GM12875 (cell line): ENCODE results near the gene LRRC8A.
"Not testable (repeated sequence)": the region's sequence is repeated elsewhere in the genome, so short reads cannot be mapped to it uniquely, and the experiment has no call there.

ENCODE experiments used
- H3K4me3 ChIP-seq: one replicate; pipeline ENCODE4 v1.5.1; 2011; ENCODE audit warnings: low read depth, low read length, control low read depth
- TF ChIP-seq, protein P1 (sequence below): IDR thresholded peaks from 2 replicates; pipeline ENCODE4 v1.5.1; 2011; ENCODE audit warnings: low read depth, mild to moderate bottlenecking, control low read depth, inconsistent platforms, low read length, moderate library complexity, borderline replicate concordance; ENCODE audit not compliant: insufficient read depth

The LRRC8A gene

DNA sequence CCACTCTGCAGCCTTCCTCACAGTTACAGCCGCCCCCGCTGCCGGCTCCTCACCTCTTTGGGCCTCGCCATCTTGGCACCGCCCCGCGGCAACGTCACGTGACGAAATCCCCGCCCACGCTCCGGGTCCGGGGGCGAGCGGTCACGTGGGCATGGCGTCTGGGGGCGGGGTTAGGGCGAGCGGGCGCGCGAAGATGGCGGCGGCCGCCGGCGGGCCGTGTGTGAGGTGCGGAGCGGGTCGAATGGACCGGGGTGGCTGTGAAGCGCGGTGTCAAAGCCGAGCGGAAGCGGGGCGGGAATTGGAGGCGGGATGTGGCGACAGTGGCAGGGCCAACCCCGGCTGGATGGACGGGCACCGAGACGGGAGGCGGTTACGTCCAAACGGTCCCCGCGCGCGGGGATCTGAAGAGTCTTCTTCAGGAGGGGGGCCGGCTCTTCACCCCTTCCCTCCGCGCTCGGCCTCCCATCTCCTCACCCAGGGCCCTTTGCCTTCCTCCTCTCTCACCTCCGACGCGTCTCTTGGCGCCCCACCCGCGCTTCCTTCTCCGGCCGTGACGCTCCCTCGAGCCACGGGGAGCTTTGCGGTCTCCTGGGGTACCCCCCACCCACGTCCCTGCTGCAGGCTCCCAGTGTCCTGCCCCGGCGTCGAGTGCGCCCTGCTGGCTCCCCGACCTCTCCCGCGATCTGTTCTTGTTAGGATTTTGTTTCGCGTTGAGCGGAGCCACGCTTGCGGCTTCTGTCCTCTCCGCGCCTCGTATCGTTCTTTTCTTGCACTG, 65.8 kb downstream of the LRRC8A start, which contains the start of the genes DOLK and NUP188:
Gene DOLK, minus strand, starts transcription at position 77 of the 775 bp plus-strand sequence. CDS start 300 bp downstream, outside the sequence.
Gene NUP188, plus strand, starts transcription at position 173 of the 775 bp plus-strand sequence. Its CDS starts 21 bp downstream, at position 194.
- TF ChIP-seq, protein P1, sequence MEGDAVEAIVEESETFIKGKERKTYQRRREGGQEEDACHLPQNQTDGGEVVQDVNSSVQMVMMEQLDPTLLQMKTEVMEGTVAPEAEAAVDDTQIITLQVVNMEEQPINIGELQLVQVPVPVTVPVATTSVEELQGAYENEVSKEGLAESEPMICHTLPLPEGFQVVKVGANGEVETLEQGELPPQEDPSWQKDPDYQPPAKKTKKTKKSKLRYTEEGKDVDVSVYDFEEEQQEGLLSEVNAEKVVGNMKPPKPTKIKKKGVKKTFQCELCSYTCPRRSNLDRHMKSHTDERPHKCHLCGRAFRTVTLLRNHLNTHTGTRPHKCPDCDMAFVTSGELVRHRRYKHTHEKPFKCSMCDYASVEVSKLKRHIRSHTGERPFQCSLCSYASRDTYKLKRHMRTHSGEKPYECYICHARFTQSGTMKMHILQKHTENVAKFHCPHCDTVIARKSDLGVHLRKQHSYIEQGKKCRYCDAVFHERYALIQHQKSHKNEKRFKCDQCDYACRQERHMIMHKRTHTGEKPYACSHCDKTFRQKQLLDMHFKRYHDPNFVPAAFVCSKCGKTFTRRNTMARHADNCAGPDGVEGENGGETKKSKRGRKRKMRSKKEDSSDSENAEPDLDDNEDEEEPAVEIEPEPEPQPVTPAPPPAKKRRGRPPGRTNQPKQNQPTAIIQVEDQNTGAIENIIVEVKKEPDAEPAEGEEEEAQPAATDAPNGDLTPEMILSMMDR, result no peak
- peak within 1 kb of the TSS; percentile 96 for H3K4me3 ChIP-seq

DNA sequence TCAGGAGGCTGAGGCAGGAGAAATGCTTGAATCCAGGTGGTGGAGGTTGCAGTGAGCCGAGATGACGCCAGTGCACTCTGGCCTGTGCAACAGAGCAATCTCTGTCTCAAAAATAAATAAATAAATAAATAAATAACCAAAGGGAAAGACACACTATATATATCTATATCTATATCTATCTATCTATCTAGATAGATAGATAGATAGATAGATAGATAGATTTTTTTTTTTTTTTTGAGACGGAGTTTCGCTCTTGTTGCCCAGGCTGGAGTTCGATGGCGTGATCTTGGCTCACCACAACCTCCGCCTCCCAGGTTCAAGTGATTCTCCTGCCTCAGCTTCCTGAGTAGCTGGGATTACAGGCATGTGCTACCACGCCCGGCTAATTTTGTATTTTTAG, 79.5 kb downstream of the LRRC8A start:
- H3K4me3 ChIP-seq, result not testable (repeated sequence)
